Coronary artery (tissue), 2 donors: Measurements from ENCODE around the gene DYNLT2.

Experiments used
- DNase-seq: peaks from one replicate; pipeline ENCODE4 v3.0.0-alpha.2; 2017; ENCODE audit warnings: low spot score
- H3K27ac ChIP-seq, 2 donors: fragments of 200-600 bp; sonication (generic); one replicate each; pipeline ENCODE4 v1.5.1; 2016 to 2019
- H3K4me3 ChIP-seq: fragments of 200-600 bp; sonication (generic); 2 replicates; pipeline ENCODE4 v1.5.1; 2016; ENCODE audit warnings: mild to moderate bottlenecking, moderate library complexity
- CTCF ChIP-seq: fragments of 200-600 bp; sonication (generic); IDR thresholded peaks from one replicate; pipeline ENCODE4 v1.5.1; 2019; ENCODE audit warnings: antibody characterized with exemption

DYNLT2 gene

GRCh38 chr6:169794317-169795055 lies 43.1 kb upstream of the DYNLT2 start:
- Histone ChIP-seq H3K4me3 (no peak overlapping the region), H3K27ac (no peak overlapping the region)
- no peak for TF ChIP-seq CTCF
- DNase-seq = peak; percentile 65

GRCh38 chr6:169793408-169793807 lies 42.0 kb upstream of the DYNLT2 start:
- no peak overlapping the region for H3K27ac ChIP-seq
- DNase-seq = peak; percentile 41
- H3K4me3 ChIP-seq = no peak overlapping the region
- no peak for TF ChIP-seq CTCF

GRCh38 chr6:169792306-169793015 lies 41.1 kb upstream of the DYNLT2 start:
- peak; percentile 64 for DNase-seq
- Histone ChIP-seq H3K27ac (no peak overlapping the region), H3K4me3 (no peak overlapping the region)
- TF ChIP-seq CTCF = no peak

- TF ChIP-seq CTCF = no peak
- peak; percentile 17 for DNase-seq
- no peak overlapping the region for H3K4me3 ChIP-seq
- no peak overlapping the region for H3K27ac ChIP-seq
These were observed 40.4 kb upstream of the DYNLT2 start for GRCh38 chr6:169791721-169792131.

- TF ChIP-seq CTCF = peak; percentile 95
- Histone ChIP-seq H3K27ac (peak overlapping the region; percentile 61 to 82), H3K4me3 (peak overlapping the region; percentile 79)
- peak; percentile 81 for DNase-seq
These were observed 38.9 kb upstream of the DYNLT2 start for GRCh38 chr6:169789944-169790927.

GRCh38 chr6:169789146-169789943 lies 38.0 kb upstream of the DYNLT2 start:
- H3K27ac ChIP-seq = peak overlapping the region in 1 of 2 donors; percentile 82
- TF ChIP-seq CTCF = no peak
- H3K4me3 ChIP-seq = peak overlapping the region; percentile 79
- DNase-seq = peak; percentile 66
